RPMI7951 (cell line): ENCODE results near the gene ARHGAP22. TPM values are rescaled to one million over a fixed set of nuclear protein-coding genes. Genes with fewer than 3 reads are reported as not detected.

Experiments
- DNase-seq: peaks from one replicate; pipeline ENCODE4 v3.0.0-alpha.2; 2012; ENCODE audit warnings: low read depth
- total RNA-seq: library from RNA; depleted of rRNA; stranded (reverse); fragments of >200 nt; shearing (Covaris generic); gene quantifications from 2 replicates; pipeline ENCODE4 v1.2.3, GENCODE V29; 2014

Gene ARHGAP22
- total RNA-seq, 1 experiment from 2014 or later = 20.7 TPM

GRCh38 chr10:48554246-48554645, 50.6 kb downstream of the ARHGAP22 start:
- no peak for DNase-seq

GRCh38 chr10:48552946-48553564, 51.8 kb downstream of the ARHGAP22 start:
- no peak for DNase-seq

GRCh38 chr10:48551861-48552591, 52.8 kb downstream of the ARHGAP22 start:
- DNase-seq = peak; percentile 55

- no peak for DNase-seq
These were observed 53.9 kb downstream of the ARHGAP22 start for GRCh38 chr10:48550977-48551376.

DNA sequence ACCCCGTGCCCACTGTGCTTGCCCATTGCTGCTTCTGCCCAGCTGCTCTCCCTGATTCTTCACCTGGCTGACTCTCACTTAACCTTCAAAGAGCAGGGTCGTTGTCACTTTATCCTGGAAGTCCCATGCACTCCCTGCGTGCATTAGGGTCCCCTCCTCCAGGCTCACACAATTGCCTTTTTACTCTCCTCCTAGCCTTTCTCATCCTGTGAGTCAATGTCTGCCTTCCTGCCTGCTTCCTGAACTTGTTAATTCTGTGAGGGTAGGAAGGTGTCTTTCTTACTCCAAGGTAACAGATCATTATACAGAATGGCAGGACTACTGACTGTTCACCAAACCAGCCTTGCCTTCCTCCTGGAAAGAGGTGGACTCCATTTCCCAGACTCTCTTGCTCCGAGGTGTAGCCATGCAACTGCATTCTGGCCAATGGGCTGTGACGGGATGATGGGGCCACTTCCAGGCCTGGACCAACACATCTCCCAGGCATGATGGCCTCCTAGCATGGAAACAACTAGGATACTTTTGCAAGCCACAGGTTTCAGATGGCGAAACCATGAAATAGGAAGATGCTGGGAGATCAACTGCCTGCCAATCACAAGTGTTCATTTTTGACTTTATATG, 54.7 kb downstream of the ARHGAP22 start:
- no peak for DNase-seq

GRCh38 chr10:48549236-48549635, 55.6 kb downstream of the ARHGAP22 start:
- no peak for DNase-seq

DNA sequence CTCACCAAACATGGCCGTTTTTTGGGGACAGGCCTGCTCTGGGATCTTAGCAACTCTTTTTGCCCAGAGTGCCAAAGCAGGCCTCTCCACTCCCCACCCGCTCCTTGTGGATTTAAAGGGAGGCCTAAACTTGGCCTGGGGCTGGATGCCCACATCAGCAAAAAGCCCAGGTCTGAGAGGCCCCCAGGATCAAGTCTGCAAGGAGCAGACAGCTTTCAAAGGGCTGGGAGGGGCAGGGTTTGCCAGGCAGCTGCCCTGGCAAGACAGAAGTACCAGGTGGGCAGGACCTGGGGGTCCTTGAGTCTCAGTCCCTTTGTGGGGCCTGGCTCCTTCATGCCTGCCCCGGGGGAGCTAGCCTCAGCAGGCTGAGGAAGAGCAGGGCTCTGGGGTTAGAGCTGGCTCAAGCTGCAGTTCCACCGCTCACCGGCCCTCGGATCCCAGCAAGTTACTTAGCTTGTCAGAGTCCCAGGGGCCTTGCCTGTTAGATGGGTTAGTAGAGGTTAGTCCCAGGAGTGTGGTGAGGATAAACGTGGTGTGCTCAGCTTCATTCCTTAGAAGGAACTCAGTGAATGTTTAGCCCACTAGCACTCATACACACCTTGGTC, 56.2 kb downstream of the ARHGAP22 start:
- no peak for DNase-seq

DNA sequence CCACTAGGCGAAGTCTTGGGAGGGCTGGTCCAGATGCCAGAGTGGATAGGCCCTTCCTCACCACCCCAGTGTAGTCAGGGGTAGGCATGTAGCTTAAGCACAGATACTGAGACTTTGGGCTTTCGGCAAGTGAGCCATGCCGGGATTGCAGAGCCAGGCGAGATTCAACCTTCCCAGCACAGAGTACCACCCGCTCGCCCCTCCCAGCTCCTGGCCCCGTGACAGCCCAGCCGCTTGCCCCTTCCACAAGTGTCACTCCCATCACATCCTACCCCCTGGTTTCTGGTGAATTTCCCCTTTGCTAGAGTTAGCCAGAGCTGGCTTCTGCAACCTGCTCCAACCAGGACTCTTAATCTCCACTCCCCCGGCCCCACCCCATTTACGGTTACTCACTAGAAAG, 56.9 kb downstream of the ARHGAP22 start:
- DNase-seq = no peak

DNA sequence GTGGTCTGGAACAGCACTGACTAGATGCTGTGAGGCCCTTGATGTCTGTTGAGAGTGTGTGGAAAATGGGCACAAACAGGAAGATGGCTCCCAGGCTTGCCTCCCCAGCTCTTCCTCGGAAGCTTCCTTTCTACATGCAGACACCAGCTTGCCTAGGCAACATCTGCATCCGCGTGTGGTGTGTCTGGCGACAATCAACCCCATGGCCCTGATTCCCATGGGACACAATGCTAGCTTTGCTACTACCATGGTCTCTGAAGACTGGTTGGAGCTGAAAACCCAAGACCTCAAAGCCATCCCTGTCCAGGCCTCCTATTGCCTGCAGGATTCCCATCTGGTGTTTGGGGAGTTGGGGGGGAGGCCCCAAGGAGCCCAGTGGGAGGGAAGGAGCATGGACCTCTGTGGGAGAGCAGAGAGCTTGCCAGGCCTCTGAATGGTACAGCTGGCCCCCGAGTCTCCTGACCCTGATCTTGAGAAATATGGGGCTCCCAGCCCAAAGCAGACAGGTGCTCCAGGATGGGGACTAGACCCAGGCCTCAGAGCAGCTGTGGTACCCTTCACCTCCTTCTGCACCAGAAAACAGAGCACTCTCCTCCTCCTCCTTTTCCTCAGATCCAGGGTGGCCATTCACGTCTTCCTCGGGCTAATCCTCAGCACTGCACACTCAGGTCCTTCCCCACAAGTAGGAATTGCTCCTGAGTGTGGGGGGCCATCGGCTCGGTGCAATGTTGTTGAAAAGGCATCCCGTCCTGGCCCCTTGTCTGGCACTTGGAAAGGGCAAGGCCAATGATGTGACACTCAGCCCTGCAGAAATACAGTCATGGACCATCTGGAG, 57.6 kb downstream of the ARHGAP22 start:
- no peak for DNase-seq

- no peak for DNase-seq
These were observed 59.3 kb downstream of the ARHGAP22 start for GRCh38 chr10:48545462-48546145.

- DNase-seq = no peak
These were observed 61.6 kb downstream of the ARHGAP22 start for GRCh38 chr10:48543182-48543844.

DNA sequence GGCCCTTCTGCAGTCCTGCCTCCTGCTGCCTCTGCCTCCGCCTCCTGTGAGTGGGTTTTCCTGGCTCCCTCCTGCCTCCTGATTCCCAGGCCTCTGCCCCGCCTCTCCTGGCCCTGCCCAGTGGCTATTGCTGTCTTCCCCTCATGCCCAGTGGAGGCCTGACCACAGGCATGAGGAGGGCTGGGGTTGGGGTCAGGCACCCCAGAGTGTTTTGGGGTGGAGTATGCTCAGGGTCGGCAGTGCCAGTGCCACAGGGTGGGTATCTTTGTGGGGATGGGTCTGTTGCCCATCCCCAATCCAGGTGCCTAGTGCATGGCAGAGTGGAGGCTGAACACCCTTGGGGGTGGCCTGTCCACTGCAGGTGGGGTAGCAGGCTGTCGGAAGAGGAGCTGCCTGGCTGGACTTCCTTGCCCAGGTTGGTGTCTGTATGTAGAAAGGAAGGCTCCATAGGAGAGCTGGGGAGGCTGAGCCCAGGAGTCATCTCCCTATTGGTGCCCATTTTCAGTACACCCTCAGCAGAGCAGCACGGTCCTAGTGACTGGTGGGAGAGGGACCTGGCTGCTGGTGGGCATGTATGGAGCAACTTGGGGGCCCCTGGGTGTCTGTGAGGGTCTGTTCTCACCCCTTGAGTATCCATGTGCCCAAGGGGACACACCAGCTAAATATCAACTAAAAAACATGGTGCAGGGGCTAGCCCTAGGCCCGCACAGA, 62.2 kb downstream of the ARHGAP22 start:
- DNase-seq = no peak

DNA sequence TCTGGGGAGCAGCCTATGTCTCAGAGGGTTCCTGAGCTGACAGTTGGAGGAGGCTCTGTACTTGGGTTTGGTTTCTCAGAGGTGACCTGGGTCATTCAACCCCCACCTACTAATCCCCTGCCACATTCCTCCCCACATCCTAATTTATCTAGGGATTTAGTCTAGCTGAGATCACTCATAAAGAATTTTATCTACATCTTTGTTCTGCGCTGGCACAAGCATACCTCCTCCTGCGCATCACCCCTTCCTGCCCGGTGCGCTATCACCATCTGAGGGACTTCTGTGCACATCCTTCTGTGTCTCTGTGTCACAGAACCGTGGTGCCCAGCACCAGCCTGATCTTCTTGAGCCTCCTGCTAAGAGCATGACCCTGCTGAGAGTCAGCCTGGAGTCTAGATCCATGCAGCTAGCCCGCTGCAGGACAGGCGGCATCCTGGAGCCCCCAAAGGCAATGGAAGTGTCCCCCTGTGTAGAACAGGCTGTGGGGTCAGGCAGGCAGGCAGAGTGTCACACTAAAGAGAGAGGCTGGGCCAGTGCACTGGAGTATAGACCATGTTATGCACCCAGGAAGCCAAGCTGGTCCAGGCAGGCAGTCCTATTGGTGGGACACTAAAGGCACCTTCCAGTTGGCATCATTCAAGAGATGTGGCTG, 63.6 kb downstream of the ARHGAP22 start:
- DNase-seq = no peak

GRCh38 chr10:48538611-48539010, 66.3 kb downstream of the ARHGAP22 start:
- no peak for DNase-seq

DNA sequence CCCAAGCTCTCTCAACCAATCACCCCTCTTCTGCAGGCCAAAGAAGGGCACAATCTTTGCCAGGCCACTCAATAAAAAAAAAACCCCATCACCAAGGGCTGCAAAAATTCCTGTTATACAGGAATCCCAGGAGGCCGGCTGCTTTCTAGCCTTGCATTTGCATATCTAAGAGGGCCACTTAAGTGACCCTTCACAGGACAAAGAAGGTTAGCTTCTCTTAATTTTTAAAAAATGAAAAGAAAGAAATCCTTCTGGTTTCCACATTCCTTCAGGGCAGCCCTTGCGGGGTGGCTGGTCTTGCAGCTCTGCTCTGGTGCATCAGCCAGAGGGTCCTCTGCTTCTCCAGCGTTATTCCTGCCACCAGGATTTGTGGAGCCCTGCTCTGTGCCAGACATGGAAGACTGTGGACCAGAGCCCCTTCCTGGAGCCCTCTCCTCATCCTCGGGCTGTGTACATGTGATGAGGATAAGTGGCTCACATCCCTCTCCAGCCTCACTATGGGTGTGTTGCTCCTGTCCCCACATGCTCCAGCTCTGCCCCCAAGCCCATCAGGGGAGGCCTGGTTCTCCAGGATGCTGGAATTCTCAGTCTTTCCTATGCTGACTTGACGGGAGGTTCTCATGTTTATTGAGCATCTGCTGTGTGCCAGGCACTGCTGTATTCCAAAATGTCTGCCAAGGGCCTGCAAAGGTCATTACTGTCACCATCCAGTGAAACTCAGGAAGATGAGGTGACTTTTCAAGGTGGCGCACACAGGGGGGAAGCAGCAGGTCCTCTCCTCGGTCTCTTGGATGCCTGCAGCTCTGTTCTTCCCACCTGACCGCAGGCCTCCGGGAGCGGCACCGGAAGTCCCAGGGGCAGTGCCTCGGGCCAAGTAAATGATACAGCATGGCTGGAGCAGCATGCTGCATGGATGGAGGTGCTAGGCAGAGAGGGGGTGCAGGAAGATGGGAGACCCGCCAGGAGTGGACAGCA, 67.7 kb downstream of the ARHGAP22 start:
- DNase-seq = no peak

DNA sequence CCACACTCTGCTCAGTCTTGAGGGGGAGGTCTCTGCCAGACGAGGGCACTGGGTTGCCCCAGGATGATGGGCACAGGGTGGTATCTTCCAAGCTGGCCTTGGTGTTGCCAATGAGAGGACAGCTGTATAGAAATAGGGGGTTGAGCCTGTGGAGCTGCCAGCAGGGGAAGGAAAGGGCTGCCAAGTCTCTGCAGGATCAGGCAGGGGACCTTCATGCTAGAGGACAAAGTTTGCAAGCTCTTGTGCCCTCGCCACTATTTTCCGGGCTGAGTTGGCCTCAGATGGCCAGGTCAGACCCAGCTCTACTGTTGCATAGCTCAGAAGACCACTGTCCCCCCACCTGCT, 68.7 kb downstream of the ARHGAP22 start:
- DNase-seq = no peak

DNA sequence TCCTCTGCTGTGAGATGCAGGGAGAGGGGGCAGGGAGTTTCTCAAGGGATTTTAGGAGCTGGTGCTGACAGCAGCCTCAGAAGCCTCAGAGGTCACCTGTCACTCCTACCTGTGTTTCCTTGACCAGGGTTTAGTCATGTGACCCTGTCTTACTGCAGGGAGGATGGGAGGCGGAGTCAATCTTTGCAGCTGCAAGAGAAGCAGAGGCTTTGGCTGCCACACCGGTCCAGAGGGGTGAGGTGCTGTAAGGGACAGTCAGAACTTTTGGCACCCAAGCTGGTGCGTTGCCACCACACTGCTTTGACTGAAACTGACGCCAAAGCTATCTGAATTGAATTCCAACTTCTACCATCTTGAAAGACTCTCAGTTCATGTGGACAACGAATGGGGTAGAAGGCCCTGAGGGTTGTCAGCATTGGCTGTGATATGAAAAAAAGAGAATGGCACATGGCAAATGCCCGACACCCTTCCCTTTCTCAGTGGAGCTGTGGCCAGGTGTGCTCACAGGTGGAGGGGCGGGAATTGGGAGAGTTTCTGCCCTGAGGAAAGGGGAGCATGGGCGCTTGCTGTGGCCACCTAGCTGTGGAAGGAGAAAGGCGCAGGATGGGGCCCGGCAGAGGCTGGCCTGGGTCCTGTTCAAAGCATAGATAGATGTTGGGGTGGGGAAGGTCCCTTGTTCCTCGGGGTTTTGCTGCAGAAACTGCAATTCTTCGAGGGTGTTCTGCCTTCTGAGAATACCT, 69.3 kb downstream of the ARHGAP22 start:
- DNase-seq = no peak
